ENCODE results near the gene KMT5C.
"Not testable (repeated sequence)": the region's sequence is repeated elsewhere in the genome, so short reads cannot be mapped to it uniquely, and the experiment has no call there.

KMT5C gene

GRCh38 chr19:55316646-55317045 lies 23.0 kb upstream of the KMT5C start:
- DNase-seq: no peak

DNA sequence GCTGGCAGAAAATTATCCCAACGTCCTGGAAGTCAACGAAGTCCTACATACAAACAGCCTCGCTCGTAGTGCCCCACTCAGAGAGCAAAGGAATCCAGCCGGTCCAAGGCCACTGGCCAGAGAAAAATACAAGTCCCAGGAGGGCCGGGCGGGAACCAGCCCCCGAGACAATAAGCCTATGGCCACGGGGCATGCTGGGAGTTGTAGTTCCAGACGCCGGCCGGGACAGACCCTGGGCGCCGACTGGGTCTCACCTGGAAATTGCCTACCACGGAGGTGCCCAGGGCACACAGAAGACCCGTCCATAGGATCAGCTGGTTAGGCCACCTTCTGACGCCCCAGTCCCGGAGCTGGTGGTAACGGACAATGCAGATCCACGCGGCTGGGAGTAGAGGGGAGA lies 19.9 kb upstream of the KMT5C start:
- DNase-seq: peak in 24 of 56 donors; percentile 4 to 70 (median 26)

DNA sequence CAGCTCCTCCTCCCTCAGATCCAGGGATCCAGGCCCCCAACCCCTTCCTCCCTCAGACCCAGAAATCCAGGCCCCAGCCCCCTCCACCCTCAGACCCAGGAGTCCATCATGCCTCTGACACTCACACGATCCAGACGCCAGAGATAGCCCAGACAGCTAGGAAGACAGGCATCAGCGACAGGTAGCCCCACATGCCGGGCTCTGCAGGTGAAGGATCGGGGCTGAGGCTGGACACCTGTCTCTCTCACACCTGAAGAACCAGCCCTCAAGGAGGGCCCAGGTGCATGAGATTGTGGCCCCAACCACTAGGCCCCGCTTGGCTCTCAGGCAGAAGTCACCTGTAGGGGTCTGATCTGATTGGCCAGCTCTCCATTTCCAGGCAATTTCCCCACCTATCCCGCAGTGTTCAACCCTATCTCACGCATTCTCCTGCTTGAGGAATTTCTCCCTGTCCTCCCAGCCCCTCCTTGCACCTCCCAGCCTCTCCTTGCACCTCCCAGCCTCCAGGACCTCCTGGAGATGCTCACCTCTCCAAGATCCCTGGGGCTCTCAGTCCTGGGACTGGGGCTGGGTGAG lies 18.7 kb upstream of the KMT5C start:
- DNase-seq: no peak

GRCh38 chr19:55321466-55322137 lies 18.1 kb upstream of the KMT5C start:
- DNase-seq: no peak

GRCh38 chr19:55322204-55322885 lies 17.3 kb upstream of the KMT5C start:
- DNase-seq: no peak

DNA sequence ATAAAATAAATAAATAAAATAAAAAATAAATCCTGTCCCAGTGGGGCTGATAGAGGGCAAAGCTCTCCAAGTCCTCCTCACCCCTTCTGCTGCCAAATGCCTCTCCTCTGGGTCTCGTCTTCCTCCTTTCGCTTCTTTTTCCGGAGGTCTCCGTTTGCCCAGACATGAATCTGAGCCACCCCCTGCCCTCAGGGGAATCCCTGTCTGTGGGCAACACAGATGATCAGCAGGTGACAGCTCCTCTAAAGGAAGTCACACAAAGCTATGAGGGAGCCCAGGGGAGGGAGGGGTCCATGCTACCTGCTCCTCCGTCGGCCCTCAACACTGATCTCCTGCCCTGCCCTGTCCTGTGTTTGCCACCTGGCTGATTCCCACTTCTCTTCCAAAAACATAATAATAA lies 15.0 kb upstream of the KMT5C start:
- DNase-seq: no peak

- DNase-seq: no peak
Measured at GRCh38 chr19:55325172-55325571, 14.5 kb upstream of the KMT5C start, which contains the start of gene TMEM150B. Gene TMEM150B, minus strand, starts transcription at chr19:55325341. Its CDS starts 4,305 bp downstream, at chr19:55321036.

DNA sequence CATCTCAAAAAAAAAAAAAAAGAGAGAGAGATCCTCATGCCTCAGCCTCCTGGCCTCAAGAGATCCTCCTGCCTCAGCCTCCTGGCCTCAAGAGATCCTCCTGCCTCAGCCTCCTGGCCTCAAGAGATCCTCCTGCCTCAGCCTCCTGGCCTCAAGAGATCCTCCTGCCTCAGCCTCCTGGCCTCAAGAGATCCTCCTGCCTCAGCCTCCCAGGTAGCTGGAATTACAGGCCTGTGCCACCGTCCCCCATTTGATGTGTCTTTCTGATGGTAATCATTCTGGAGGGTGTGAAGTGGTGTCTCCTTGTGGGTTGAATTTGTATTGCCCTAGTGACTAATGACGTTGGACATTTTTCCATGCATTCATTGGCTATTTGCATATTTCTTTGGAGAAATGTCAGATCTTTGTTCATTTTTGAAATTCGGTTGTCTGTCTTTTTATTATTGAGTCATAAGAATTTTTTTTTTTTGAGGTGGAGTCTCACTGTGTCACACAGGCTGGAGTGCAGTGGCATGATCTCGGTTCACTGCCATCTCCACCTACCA lies 10.8 kb upstream of the KMT5C start:
- DNase-seq: not testable (repeated sequence)

GRCh38 chr19:55329791-55330190 lies 9.9 kb upstream of the KMT5C start:
- not testable (repeated sequence) for DNase-seq

DNA sequence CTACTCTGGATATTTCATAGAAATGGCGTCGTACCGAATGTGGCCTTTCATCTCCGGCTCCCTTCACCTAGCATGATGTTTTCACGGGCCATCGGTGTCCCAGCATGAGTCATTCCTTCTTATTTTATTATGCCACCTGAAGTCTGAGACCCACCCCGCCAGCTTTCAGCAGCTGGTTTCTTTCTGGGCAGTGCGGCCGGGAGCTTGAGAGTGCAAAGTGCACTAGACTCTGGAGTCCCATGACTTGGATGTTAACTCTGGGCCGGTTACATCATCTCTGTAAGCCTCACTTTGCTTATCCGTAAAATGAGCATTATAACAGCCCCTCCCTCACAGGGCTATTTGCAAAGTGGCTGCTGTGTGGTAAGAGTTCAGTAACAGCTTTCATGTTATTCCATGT lies 5.8 kb upstream of the KMT5C start:
- no peak for DNase-seq

GRCh38 chr19:55336101-55336500 lies 3.6 kb upstream of the KMT5C start:
- DNase-seq: no peak

- peak in 6 of 56 donors; percentile 27 to 69 (median 52) for DNase-seq
Measured at GRCh38 chr19:55339889-55340783, 460 bp downstream of the KMT5C start.

- peak in 6 of 56 donors; percentile 8 to 30 (median 21) for DNase-seq
Measured at GRCh38 chr19:55340784-55341147, 1.1 kb downstream of the KMT5C start.

- DNase-seq: peak in 26 of 56 donors; percentile 8 to 56 (median 26)
Measured at GRCh38 chr19:55341171-55341588, 1.5 kb downstream of the KMT5C start.

DNA sequence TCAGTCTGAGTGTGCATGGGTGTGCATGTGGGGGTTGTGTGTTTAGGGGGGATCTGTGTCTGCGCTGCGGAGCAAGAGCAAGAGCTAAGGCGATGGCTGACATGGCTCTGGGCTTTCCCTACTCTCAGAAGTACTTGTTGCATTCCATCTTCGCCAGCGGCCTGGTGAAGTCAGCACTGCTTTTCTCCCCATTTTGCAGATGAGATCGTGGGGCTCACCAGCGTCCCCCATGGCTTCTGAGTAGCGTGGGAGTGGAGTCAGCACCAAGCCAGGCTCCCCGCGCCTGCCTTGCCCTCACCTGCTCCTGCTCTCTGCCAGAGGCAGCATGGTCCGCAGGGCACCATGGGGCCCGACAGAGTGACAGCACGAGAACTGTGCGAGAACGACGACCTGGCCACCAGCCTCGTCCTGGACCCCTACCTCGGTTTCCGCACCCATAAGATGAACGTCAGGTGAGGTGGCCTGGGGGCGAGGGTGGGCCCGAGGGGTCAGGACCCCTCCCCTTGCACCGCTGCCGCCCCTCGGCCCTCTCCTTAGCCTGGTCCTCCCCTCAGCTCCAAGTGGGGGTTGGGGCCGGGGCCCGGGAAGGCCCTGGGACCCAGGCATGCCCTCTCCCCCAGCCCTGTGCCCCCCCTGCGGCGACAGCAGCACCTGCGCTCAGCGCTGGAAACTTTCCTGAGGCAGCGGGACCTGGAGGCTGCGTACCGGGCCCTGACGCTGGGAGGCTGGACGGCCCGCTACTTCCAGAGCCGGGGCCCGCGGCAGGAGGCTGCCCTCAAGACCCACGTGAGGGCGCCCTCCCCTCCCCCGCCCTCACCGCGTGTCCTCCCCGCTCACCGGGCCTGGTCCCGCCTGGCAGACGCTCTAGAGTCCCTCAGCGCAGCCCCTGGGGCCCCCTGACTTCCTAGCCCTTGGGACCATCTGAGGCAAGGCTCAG lies 2.2 kb downstream of the KMT5C start:
- DNase-seq: no peak

GRCh38 chr19:55344444-55344843 lies 4.8 kb downstream of the KMT5C start:
- peak in 45 of 56 donors; percentile 4 to 77 (median 43) for DNase-seq

- DNase-seq: no peak
Measured at GRCh38 chr19:55345101-55345817, 5.6 kb downstream of the KMT5C start.

DNA sequence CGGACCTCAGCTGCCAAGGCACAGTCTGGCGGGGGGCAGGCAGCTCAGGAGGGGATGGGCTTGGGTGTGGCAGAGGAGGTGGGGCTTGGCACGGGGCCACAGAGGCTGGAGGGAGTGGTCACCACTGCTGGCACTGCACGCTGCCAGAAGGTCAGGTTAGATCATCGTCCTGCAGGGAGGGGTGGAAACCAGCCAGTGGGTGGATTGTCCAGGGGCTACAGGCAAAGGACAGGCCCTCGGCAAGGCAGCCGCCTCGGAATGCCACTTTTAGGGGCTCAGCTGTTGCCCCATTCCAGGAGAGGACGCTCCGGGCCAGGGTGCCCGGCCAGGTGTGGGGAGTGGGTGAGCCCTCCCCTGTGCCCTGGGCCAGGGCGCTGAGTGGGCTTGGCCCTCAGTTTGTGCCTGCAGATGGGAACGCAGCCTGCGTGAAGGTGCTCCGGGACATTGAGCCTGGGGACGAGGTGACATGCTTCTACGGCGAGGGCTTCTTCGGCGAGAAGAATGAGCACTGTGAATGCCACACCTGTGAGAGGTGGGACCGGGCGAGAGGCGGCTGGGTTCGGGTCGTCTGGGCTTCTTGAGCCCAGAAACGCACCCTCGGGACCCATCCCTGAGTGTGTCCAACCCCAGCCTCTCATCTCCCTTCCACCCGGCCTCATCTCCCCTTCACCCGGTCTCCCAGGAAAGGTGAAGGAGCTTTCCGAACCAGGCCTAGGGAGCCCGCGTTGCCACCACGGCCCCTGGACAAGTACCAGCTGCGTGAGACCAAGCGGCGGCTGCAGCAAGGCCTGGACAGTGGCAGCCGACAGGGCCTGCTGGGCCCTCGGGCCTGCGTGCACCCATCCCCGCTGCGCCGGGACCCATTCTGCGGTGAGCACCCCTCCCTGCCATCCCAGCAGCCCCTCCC lies 6.4 kb downstream of the KMT5C start:
- DNase-seq: peak in 2 of 56 donors; percentile 16 to 51

All from amygdala (tissue), 56 donors.